ENCODE results near the gene BOC. TPM values are rescaled to one million over a fixed set of nuclear protein-coding genes. Genes with fewer than 3 reads are reported as not detected.

The BOC gene
- polyA plus RNA-seq, 1 donor from 2014 or later, result 0.53 TPM

GRCh38 chr3:113212150-113212843, 940 bp downstream of the BOC start:
- Histone ChIP-seq H3K9me2 (ENCODE audit: insufficient read depth, low read length) (no peaks in the 10 kb centered on the region), H3K79me2 (replicated peaks; ENCODE audit: insufficient read depth, low read length) (peaks cover 47% of the 10 kb centered on the region), H3K4me3 (ENCODE audit: low read length) (peak overlapping the region; percentile 94), H2AFZ (ENCODE audit: low read depth, low read length) (peak overlapping the region; percentile 10), H4K20me1 (ENCODE audit: insufficient read depth) (no peaks in the 10 kb centered on the region), H3F3A (ENCODE audit: insufficient read depth, low read length, poor library complexity, severe bottlenecking) (peaks cover 4% of the 10 kb centered on the region), H3K9me3 (ENCODE audit: low read length) (no peaks in the 10 kb centered on the region), H3K9ac (ENCODE audit: low read length) (peak overlapping the region; percentile 46), H3K36me3 (ENCODE audit: insufficient read depth, low read length) (no peaks in the 10 kb centered on the region), H3K4me2 (ENCODE audit: low read length) (peak overlapping the region; percentile 94), H3K27ac (ENCODE audit: low read length) (no peak overlapping the region), H3K27me3 (ENCODE audit: insufficient read depth, low read depth, low read length) (no peaks in the 10 kb centered on the region)
- TF ChIP-seq POLR2AphosphoS5 (IDR thresholded peaks at IDR 0.05) (peak; percentile 14), MXI1 (conservative IDR thresholded peaks at IDR 0.05; ENCODE audit: poor library complexity, severe bottlenecking) (peak; percentile 26), RAD21 (conservative IDR thresholded peaks at IDR 0.05) (peak; percentile 16)
- TF ChIP-seq, protein P1, sequence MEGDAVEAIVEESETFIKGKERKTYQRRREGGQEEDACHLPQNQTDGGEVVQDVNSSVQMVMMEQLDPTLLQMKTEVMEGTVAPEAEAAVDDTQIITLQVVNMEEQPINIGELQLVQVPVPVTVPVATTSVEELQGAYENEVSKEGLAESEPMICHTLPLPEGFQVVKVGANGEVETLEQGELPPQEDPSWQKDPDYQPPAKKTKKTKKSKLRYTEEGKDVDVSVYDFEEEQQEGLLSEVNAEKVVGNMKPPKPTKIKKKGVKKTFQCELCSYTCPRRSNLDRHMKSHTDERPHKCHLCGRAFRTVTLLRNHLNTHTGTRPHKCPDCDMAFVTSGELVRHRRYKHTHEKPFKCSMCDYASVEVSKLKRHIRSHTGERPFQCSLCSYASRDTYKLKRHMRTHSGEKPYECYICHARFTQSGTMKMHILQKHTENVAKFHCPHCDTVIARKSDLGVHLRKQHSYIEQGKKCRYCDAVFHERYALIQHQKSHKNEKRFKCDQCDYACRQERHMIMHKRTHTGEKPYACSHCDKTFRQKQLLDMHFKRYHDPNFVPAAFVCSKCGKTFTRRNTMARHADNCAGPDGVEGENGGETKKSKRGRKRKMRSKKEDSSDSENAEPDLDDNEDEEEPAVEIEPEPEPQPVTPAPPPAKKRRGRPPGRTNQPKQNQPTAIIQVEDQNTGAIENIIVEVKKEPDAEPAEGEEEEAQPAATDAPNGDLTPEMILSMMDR (IDR thresholded peaks at IDR 0.05; ENCODE audit: poor library complexity, severe bottlenecking), result no peak

- Histone ChIP-seq H3K9me3 (ENCODE audit: low read length) (no peaks in the 10 kb centered on the region), H3F3A (ENCODE audit: insufficient read depth, low read length, poor library complexity, severe bottlenecking) (peaks cover 4% of the 10 kb centered on the region), H3K9ac (ENCODE audit: low read length) (peak overlapping the region; percentile 46), H3K4me2 (ENCODE audit: low read length) (peak overlapping the region; percentile 94), H2AFZ (ENCODE audit: low read depth, low read length) (peak overlapping the region; percentile 10), H4K20me1 (ENCODE audit: insufficient read depth) (no peaks in the 10 kb centered on the region), H3K36me3 (ENCODE audit: insufficient read depth, low read length) (no peaks in the 10 kb centered on the region), H3K27me3 (ENCODE audit: insufficient read depth, low read depth, low read length) (no peaks in the 10 kb centered on the region), H3K79me2 (replicated peaks; ENCODE audit: insufficient read depth, low read length) (peaks cover 53% of the 10 kb centered on the region), H3K27ac (ENCODE audit: low read length) (no peak overlapping the region), H3K9me2 (ENCODE audit: insufficient read depth, low read length) (no peaks in the 10 kb centered on the region), H3K4me3 (ENCODE audit: low read length) (peak overlapping the region; percentile 94)
- no peak for TF ChIP-seq REST (IDR thresholded peaks at IDR 0.05; ENCODE audit: borderline replicate concordance)
Observed at GRCh38 chr3:113212844-113213375, 1.6 kb downstream of the BOC start.

DNA sequence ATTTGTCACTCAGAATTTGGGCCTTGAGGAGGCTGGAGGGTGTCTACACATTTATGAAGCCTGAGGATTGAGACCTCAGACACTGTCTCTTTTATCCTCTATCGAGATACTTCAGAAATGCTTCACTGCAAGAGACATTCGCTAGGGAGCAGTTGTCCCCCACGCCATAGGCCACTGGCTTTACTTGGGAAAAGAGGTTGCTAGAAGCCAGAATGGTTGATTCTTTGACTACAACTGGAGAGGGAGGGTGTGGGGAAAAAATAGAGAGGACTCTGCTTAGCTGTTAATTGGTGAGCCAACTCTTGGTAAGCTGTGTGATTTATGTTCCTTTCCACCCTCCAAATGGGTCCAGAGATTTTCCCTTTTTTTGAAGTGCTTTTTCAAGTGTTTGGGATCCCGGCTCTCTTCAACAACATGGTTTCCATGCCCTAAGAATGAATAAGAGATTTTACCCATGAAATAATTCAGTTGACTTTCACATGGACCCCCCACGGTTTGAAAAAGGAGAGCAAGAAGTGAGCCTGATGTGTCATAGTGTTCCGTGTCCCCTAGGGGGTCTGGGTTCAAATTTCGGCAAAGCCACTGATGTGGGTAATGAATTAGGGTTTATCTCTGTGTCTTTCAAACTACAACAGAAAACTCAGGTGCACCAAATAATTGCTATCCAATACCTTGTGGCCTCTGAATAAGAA, 2.7 kb downstream of the BOC start:
- H3K4me2 ChIP-seq (ENCODE audit: low read length), result no peak overlapping the region
- H3K27me3 ChIP-seq (ENCODE audit: insufficient read depth, low read depth, low read length), result no peaks in the 10 kb centered on the region

More for the DNA sequence above, 2.7 kb downstream of the BOC start:
- H3K79me2 ChIP-seq (replicated peaks; ENCODE audit: insufficient read depth, low read length), result peaks cover 64% of the 10 kb centered on the region
- no peak overlapping the region for H3K9ac ChIP-seq (ENCODE audit: low read length)
- H4K20me1 ChIP-seq (ENCODE audit: insufficient read depth), result no peaks in the 10 kb centered on the region
- H3K36me3 ChIP-seq (ENCODE audit: insufficient read depth, low read length), result no peaks in the 10 kb centered on the region
- no peak overlapping the region for H3K4me3 ChIP-seq (ENCODE audit: low read length)
- H3K9me3 ChIP-seq (ENCODE audit: low read length), result no peaks in the 10 kb centered on the region
- H3F3A ChIP-seq (ENCODE audit: insufficient read depth, low read length, poor library complexity, severe bottlenecking), result peaks cover 4% of the 10 kb centered on the region
- H3K9me2 ChIP-seq (ENCODE audit: insufficient read depth, low read length), result no peaks in the 10 kb centered on the region
- H2AFZ ChIP-seq (ENCODE audit: low read depth, low read length), result no peak overlapping the region
- no peak overlapping the region for H3K27ac ChIP-seq (ENCODE audit: low read length)
- TF ChIP-seq TAF1 (IDR thresholded peaks at IDR 0.05; ENCODE audit: low read depth), result no peak
- no peak for TF ChIP-seq POLR2AphosphoS5 (IDR thresholded peaks at IDR 0.05)
- TF ChIP-seq, protein P1 (IDR thresholded peaks at IDR 0.05; ENCODE audit: poor library complexity, severe bottlenecking), result no peak

Data from neural cell (in vitro differentiated cells).